SK-N-SH treated with all-trans-retinoic acid at 6 μM for 48 hours (cell line): ENCODE results near the gene SPATA22.

Experiments
- ATAC-seq: fragments of 200-7000 bp; cut with Tn5 transposase; 3 replicates; pipeline ENCODE4 v1.9.1; 2020; ENCODE audit warnings: mild to moderate bottlenecking, moderate library complexity
- ARNTL ChIP-seq: fragments of 450-650 bp; formaldehyde crosslinking; IDR thresholded peaks from 2 replicates; pipeline ENCODE4 v1.5.0; 2020; ENCODE audit warnings: low read depth, mild to moderate bottlenecking, moderate library complexity, borderline replicate concordance
- BACH2 ChIP-seq: fragments of 250-450 bp; sonication (Bioruptor Pico); IDR thresholded peaks from 2 replicates; pipeline ENCODE4 v1.9.0; 2021; ENCODE audit warnings: mild to moderate bottlenecking, borderline replicate concordance
- CSRNP3 ChIP-seq: fragments of 250-450 bp; sonication (Bioruptor Pico); IDR thresholded peaks from 2 replicates; pipeline ENCODE4 v1.5.1; 2021; ENCODE audit warnings: mild to moderate bottlenecking, moderate library complexity
- ESRRG ChIP-seq: fragments of 250-450 bp; sonication (Bioruptor Pico); IDR thresholded peaks from 2 replicates; pipeline ENCODE4 v1.6.1; 2021; ENCODE audit warnings: mild to moderate bottlenecking
- GLIS3 ChIP-seq: fragments of 250-450 bp; sonication (Bioruptor Pico); IDR thresholded peaks from 2 replicates; pipeline ENCODE4 v1.5.0; 2020; ENCODE audit warnings: mild to moderate bottlenecking, moderate library complexity
- ISL1 ChIP-seq: fragments of 250-450 bp; sonication (Bioruptor Pico); IDR thresholded peaks from 2 replicates; pipeline ENCODE4 v2.1.2; 2022; ENCODE audit warnings: mild to moderate bottlenecking, moderate library complexity
- OSR1 ChIP-seq: fragments of 250-450 bp; sonication (Bioruptor Pico); IDR thresholded peaks from 2 replicates; pipeline ENCODE4 v1.8.0; 2022; ENCODE audit warnings: moderate library complexity, mild to moderate bottlenecking, inconsistent platforms
- PATZ1 ChIP-seq: fragments of 250-450 bp; sonication (Bioruptor Pico); IDR thresholded peaks from 2 replicates; pipeline ENCODE4 v1.8.0; 2020; ENCODE audit warnings: mild to moderate bottlenecking, moderate library complexity, borderline replicate concordance
- PPARA ChIP-seq: fragments of 250-450 bp; sonication (Bioruptor Pico); IDR thresholded peaks from 2 replicates; pipeline ENCODE4 v1.5.0; 2020; ENCODE audit warnings: mild to moderate bottlenecking, borderline replicate concordance
- RARB ChIP-seq: fragments of 250-450 bp; sonication (Bioruptor Pico); IDR thresholded peaks from 2 replicates; pipeline ENCODE4 v1.8.0; 2021; ENCODE audit warnings: mild to moderate bottlenecking, moderate library complexity
- TCF4 ChIP-seq: fragments of 250-450 bp; sonication (Bioruptor Pico); IDR thresholded peaks from 2 replicates; pipeline ENCODE4 v1.8.0; 2021; ENCODE audit warnings: mild to moderate bottlenecking, moderate library complexity, borderline replicate concordance
- TOX ChIP-seq: fragments of 250-450 bp; sonication (Bioruptor Pico); IDR thresholded peaks from 2 replicates; pipeline ENCODE4 v1.8.0; 2021; ENCODE audit warnings: mild to moderate bottlenecking, moderate library complexity, borderline replicate concordance
- ZC3H10 ChIP-seq: fragments of 250-450 bp; sonication (Bioruptor Pico); IDR thresholded peaks from 2 replicates; pipeline ENCODE4 v1.5.1; 2021; ENCODE audit warnings: mild to moderate bottlenecking, moderate library complexity
- ZFP3 ChIP-seq: fragments of 250-450 bp; sonication (Bioruptor Pico); IDR thresholded peaks from 2 replicates; pipeline ENCODE4 v1.5.0; 2020; ENCODE audit warnings: mild to moderate bottlenecking, moderate library complexity
- ZFP30 ChIP-seq: fragments of 450-650 bp; formaldehyde crosslinking; IDR thresholded peaks from 2 replicates; pipeline ENCODE4 v1.5.0; 2022; ENCODE audit warnings: mild to moderate bottlenecking, moderate library complexity
- ZNF565 ChIP-seq: fragments of 450-650 bp; formaldehyde crosslinking; conservative IDR thresholded peaks from 2 replicates; pipeline ENCODE4 v1.5.0; 2020; ENCODE audit warnings: low read depth, mild to moderate bottlenecking, moderate library complexity
- ZNF70 ChIP-seq: fragments of 450-650 bp; formaldehyde crosslinking; IDR thresholded peaks from 2 replicates; pipeline ENCODE4 v1.5.0; 2020; ENCODE audit warnings: mild to moderate bottlenecking, moderate library complexity
- ZNF8 ChIP-seq: fragments of 450-650 bp; formaldehyde crosslinking; IDR thresholded peaks from 2 replicates; pipeline ENCODE4 v1.5.0; 2020; ENCODE audit warnings: mild to moderate bottlenecking, moderate library complexity
- TF ChIP-seq, protein P1 (sequence below): fragments of 250-450 bp; sonication (Bioruptor Pico); IDR thresholded peaks from 2 replicates; pipeline ENCODE4 v1.8.0; 2021; ENCODE audit warnings: low read depth, mild to moderate bottlenecking, moderate library complexity, borderline replicate concordance
- TF ChIP-seq, protein P2 (sequence below): fragments of 250-450 bp; sonication (Bioruptor Pico); IDR thresholded peaks from 2 replicates; pipeline ENCODE4 v1.5.1; 2020; ENCODE audit warnings: low read depth, mild to moderate bottlenecking, moderate library complexity
- TF ChIP-seq, protein P3 (sequence below): fragments of 250-450 bp; sonication (Bioruptor Pico); IDR thresholded peaks from 2 replicates; pipeline ENCODE4 v1.5.0; 2020; ENCODE audit warnings: mild to moderate bottlenecking, moderate library complexity

SPATA22 gene

GRCh38 chr17:3503285-3503684, 31.7 kb upstream of the SPATA22 start:
- TF ChIP-seq ZNF70 = no peak
- TF ChIP-seq ZFP3 (CRISPR knock-in tag) = no peak
- no peak for ATAC-seq

- no peak for TF ChIP-seq RARB
- TF ChIP-seq OSR1 = no peak
- TF ChIP-seq, protein P1, sequence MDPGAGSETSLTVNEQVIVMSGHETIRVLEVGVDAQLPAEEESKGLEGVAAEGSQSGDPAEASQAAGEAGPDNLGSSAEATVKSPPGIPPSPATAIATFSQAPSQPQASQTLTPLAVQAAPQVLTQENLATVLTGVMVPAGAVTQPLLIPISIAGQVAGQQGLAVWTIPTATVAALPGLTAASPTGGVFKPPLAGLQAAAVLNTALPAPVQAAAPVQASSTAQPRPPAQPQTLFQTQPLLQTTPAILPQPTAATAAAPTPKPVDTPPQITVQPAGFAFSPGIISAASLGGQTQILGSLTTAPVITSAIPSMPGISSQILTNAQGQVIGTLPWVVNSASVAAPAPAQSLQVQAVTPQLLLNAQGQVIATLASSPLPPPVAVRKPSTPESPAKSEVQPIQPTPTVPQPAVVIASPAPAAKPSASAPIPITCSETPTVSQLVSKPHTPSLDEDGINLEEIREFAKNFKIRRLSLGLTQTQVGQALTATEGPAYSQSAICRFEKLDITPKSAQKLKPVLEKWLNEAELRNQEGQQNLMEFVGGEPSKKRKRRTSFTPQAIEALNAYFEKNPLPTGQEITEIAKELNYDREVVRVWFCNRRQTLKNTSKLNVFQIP (CRISPR knock-in tag) = no peak
- TF ChIP-seq GLIS3 (CRISPR knock-in tag) = no peak
- TF ChIP-seq ZNF8 (CRISPR knock-in tag) = no peak
- TF ChIP-seq PPARA = no peak
- TF ChIP-seq, protein P2, sequence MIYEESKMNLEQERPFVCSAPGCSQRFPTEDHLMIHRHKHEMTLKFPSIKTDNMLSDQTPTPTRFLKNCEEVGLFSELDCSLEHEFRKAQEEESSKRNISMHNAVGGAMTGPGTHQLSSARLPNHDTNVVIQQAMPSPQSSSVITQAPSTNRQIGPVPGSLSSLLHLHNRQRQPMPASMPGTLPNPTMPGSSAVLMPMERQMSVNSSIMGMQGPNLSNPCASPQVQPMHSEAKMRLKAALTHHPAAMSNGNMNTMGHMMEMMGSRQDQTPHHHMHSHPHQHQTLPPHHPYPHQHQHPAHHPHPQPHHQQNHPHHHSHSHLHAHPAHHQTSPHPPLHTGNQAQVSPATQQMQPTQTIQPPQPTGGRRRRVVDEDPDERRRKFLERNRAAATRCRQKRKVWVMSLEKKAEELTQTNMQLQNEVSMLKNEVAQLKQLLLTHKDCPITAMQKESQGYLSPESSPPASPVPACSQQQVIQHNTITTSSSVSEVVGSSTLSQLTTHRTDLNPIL (CRISPR knock-in tag) = no peak
- TF ChIP-seq ZFP3 (CRISPR knock-in tag) = no peak
- ATAC-seq = no peak
Observed at GRCh38 chr17:3502466-3502865, 30.8 kb upstream of the SPATA22 start.

DNA sequence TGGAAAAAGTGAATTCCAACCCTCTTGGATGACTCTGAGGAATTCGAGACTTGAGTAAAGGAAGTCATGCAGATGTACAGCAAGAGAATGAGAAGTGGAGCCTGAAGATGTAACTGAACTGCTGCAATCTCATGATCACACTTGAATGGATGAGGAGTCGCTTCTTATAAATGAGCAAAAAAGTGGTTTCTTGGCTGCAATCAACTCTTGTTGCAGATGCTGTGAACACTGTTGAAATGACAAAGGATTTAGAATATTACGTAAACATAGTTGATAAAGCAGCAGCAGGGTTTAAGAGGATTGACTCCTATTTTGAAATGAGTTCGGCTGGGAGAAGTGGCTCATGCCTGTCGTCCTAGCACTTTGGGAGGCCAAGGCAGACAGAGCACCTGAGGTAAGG, 29.7 kb upstream of the SPATA22 start:
- TF ChIP-seq TCF4 (CRISPR knock-in tag) (no peak), ZC3H10 (no peak), ESRRG (no peak)
- TF ChIP-seq, protein P2 (CRISPR knock-in tag) = no peak
- no peak for ATAC-seq

- TF ChIP-seq ZNF565 (CRISPR knock-in tag) (no peak), ZC3H10 (no peak), ISL1 (CRISPR knock-in tag) (no peak), CSRNP3 (CRISPR knock-in tag) (no peak), ZNF70 (no peak), PPARA (no peak), ARNTL (no peak), OSR1 (no peak), TOX (CRISPR knock-in tag) (no peak), ZFP3 (CRISPR knock-in tag) (no peak), PATZ1 (no peak), ZFP30 (CRISPR knock-in tag) (no peak), BACH2 (no peak)
- TF ChIP-seq, protein P3, sequence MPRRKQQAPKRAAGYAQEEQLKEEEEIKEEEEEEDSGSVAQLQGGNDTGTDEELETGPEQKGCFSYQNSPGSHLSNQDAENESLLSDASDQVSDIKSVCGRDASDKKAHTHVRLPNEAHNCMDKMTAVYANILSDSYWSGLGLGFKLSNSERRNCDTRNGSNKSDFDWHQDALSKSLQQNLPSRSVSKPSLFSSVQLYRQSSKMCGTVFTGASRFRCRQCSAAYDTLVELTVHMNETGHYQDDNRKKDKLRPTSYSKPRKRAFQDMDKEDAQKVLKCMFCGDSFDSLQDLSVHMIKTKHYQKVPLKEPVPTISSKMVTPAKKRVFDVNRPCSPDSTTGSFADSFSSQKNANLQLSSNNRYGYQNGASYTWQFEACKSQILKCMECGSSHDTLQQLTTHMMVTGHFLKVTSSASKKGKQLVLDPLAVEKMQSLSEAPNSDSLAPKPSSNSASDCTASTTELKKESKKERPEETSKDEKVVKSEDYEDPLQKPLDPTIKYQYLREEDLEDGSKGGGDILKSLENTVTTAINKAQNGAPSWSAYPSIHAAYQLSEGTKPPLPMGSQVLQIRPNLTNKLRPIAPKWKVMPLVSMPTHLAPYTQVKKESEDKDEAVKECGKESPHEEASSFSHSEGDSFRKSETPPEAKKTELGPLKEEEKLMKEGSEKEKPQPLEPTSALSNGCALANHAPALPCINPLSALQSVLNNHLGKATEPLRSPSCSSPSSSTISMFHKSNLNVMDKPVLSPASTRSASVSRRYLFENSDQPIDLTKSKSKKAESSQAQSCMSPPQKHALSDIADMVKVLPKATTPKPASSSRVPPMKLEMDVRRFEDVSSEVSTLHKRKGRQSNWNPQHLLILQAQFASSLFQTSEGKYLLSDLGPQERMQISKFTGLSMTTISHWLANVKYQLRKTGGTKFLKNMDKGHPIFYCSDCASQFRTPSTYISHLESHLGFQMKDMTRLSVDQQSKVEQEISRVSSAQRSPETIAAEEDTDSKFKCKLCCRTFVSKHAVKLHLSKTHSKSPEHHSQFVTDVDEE (CRISPR knock-in tag) = no peak
- TF ChIP-seq, protein P1 (CRISPR knock-in tag) = no peak
- TF ChIP-seq, protein P2 (CRISPR knock-in tag) = no peak
- no peak for ATAC-seq
Observed at GRCh38 chr17:3497101-3497500, 25.5 kb upstream of the SPATA22 start.
